ENCODE results near the gene CFAP20DC.
"Not testable (repeated sequence)": the region's sequence is repeated elsewhere in the genome, so short reads cannot be mapped to it uniquely, and the experiment has no call there.

The CFAP20DC gene

DNA sequence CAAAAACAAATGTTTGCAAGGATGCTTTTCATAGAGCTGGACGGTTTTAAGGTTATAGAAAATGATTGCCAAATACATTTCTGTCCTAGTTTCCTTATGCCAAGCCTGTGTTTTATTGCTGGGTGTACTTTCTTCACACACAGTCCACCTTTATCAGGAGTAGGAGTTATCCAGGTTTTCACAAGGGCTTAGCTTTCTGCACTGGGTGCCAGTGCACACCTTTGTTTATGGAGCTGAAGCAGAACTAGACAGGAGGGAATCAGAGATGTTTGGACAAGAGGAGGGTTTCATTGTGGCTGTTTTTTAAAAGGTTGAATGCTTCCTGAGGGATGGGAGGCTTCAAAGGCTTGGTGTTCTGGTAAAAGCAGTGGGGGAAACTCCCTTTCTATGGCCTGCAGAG, 353.7 kb downstream of the CFAP20DC start:
- TF ChIP-seq, protein P1, sequence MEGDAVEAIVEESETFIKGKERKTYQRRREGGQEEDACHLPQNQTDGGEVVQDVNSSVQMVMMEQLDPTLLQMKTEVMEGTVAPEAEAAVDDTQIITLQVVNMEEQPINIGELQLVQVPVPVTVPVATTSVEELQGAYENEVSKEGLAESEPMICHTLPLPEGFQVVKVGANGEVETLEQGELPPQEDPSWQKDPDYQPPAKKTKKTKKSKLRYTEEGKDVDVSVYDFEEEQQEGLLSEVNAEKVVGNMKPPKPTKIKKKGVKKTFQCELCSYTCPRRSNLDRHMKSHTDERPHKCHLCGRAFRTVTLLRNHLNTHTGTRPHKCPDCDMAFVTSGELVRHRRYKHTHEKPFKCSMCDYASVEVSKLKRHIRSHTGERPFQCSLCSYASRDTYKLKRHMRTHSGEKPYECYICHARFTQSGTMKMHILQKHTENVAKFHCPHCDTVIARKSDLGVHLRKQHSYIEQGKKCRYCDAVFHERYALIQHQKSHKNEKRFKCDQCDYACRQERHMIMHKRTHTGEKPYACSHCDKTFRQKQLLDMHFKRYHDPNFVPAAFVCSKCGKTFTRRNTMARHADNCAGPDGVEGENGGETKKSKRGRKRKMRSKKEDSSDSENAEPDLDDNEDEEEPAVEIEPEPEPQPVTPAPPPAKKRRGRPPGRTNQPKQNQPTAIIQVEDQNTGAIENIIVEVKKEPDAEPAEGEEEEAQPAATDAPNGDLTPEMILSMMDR (IDR thresholded peaks at IDR 0.05; ENCODE audit: borderline replicate concordance, insufficient read depth, low read depth, low read length) = no peak
- no peak overlapping the region for H3K4me3 ChIP-seq (ENCODE audit: low read depth, low read length)

GRCh38 chr3:58695284-58695683, 354.5 kb downstream of the CFAP20DC start:
- not testable (repeated sequence) for H3K4me3 ChIP-seq (ENCODE audit: low read depth, low read length)

- TF ChIP-seq, protein P1 (IDR thresholded peaks at IDR 0.05; ENCODE audit: borderline replicate concordance, insufficient read depth, low read depth, low read length) = no peak
These were observed 355.6 kb downstream of the CFAP20DC start for GRCh38 chr3:58693940-58694850.

GRCh38 chr3:58692484-58692883, 357.3 kb downstream of the CFAP20DC start:
- TF ChIP-seq, protein P1 (IDR thresholded peaks at IDR 0.05; ENCODE audit: borderline replicate concordance, insufficient read depth, low read depth, low read length) = no peak
- H3K4me3 ChIP-seq (ENCODE audit: low read depth, low read length) = no peak overlapping the region

More at GRCh38 chr3:58693940-58694850, 355.6 kb downstream of the CFAP20DC start:
- H3K4me3 ChIP-seq (ENCODE audit: low read depth, low read length) = no peak overlapping the region
